Caco-2 (cell line): ENCODE measurements around the gene CLPX. TPM values are rescaled to one million over a fixed set of nuclear protein-coding genes. Genes with fewer than 3 reads are reported as not detected.

ENCODE experiments used
- BruUV-seq: library from RNA; stranded (reverse); fragments of 400-500 nt; replicated peaks from 2 replicates; lab custom pipeline; 2021; lab: Mats Ljungman, UMichigan
- CTCF ChIA-PET: fragments of 300-600 bp; sonication (Branson Sonifier 250); formaldehyde crosslinking; loops from one replicate; lab custom pipeline; 2022; ENCODE audit warnings: antibody characterized with exemption; lab: Charles Lee
- POLR2A ChIA-PET: fragments of 300-600 bp; sonication (Branson Sonifier 250); formaldehyde crosslinking; loops from one replicate; lab custom pipeline; 2022; ENCODE audit warnings: antibody characterized with exemption; lab: Charles Lee
- DNase-seq, 2 experiments: peaks; one replicate each; pipeline versions ENCODE4 v3.0.0 to v3.0.0-alpha.2; 2020 to 2022
- H3K27me3 ChIP-seq: replicated peaks from 2 replicates; pipeline ENCODE4 v1.6.0; 2011; ENCODE audit warnings: low read length; ENCODE audit not compliant: control insufficient read depth, insufficient read depth
- H3K36me3 ChIP-seq: 2 replicates; pipeline ENCODE4 v1.5.1; 2011; ENCODE audit warnings: low read length; ENCODE audit not compliant: control insufficient read depth, insufficient read depth
- H3K4me1 ChIP-seq: fragments of 250-450 bp; sonication (Bioruptor Pico); 2 replicates; pipeline ENCODE4 v1.5.1; 2020; ENCODE audit warnings: mild to moderate bottlenecking
- H3K4me3 ChIP-seq: 2 replicates; pipeline ENCODE4 v1.5.1; 2011; ENCODE audit warnings: low read depth, mild to moderate bottlenecking, control low read depth, low read length
- H3K9me3 ChIP-seq: fragments of 250-450 bp; sonication (Bioruptor Pico); 2 replicates; pipeline ENCODE4 v1.5.1; 2020; ENCODE audit warnings: mild to moderate bottlenecking, moderate library complexity
- H3K27ac Mint-ChIP-seq: one replicate; pipeline ENCODE4 v1.8.0; 2022; ENCODE audit warnings: mixed read lengths; ENCODE audit not compliant: unreplicated experiment
- H3K27me3 Mint-ChIP-seq: one replicate; pipeline ENCODE4 v1.8.0; 2022; ENCODE audit warnings: mixed read lengths; ENCODE audit not compliant: insufficient read depth, unreplicated experiment
- H3K36me3 Mint-ChIP-seq: one replicate; pipeline ENCODE4 v1.8.0; 2022; ENCODE audit warnings: mild to moderate bottlenecking, mixed read lengths; ENCODE audit not compliant: insufficient read depth, unreplicated experiment
- H3K4me1 Mint-ChIP-seq: one replicate; pipeline ENCODE4 v1.8.0; 2022; ENCODE audit warnings: low read depth, mixed read lengths; ENCODE audit not compliant: unreplicated experiment
- H3K4me3 Mint-ChIP-seq: one replicate; pipeline ENCODE4 v1.8.0; 2022; ENCODE audit warnings: mild to moderate bottlenecking, moderate library complexity, mixed read lengths; ENCODE audit not compliant: unreplicated experiment
- H3K9me3 Mint-ChIP-seq: one replicate; pipeline ENCODE4 v1.8.0; 2022; ENCODE audit warnings: mixed read lengths; ENCODE audit not compliant: unreplicated experiment
- intact Hi-C: fragments of 100-400 bp; cut with micrococcal nuclease; formaldehyde crosslinking; loops from one replicate; pipeline ENCODE4 v1.10.0; 2022; ENCODE audit not compliant: unreplicated experiment
- total RNA-seq: library from RNA; stranded (reverse); gene quantifications from 2 replicates; pipeline ENCODE4 v1.2.3, GENCODE V29; 2022
- TF ChIP-seq, protein P1 (sequence below), 2 experiments: fragments of 200-600 bp in 1 of 2; IDR thresholded peaks; 1 replicate in 1 of 2; 2 replicates in 1 of 2; pipeline versions ENCODE4 v1.5.1 to v1.8.0; 2011 to 2022; ENCODE audit warnings: antibody characterized with exemption in 1 of 2, control low read depth in 1 of 2, inconsistent platforms in 1 of 2, low read depth in 1 of 2, low read length in 1 of 2, mild to moderate bottlenecking in 1 of 2, moderate library complexity in 1 of 2; ENCODE audit not compliant: insufficient read depth in 1 of 2, severe bottlenecking in 1 of 2, unreplicated experiment in 1 of 2

Gene CLPX
- total RNA-seq, 1 experiment from 2014 or later = 59.4 TPM

DNA sequence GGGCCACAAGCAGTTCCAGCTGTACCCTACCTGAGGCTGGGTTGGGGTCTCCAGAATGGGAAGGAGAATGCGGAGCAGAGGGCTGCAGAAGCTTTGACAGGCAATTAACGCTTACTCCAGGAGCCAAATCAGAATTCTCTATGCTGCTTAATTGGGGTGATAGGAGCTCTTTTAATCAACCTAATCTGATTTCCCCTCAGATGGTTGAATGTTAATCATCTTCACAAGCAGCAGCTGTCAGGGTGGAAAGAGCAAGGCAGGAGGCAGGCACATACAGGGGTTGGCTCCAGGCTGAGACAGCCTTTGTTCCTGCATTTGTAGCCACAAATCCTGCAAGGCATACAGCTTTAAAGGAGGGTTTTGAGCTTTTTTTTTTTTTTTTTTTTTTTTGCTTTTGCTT is 23.5 kb upstream of the CLPX start:
- ChIA-PET POLR2A (interaction anchor here (0.6 kb wide), 1 partner anchor 62 kb away, joined by 5 read pairs; no protein-coding TSS in a partner anchor), CTCF (no interaction called here)
- H3K27ac Mint-ChIP-seq = no peak overlapping the region
- H3K27me3 Mint-ChIP-seq = no peaks in the 10 kb centered on the region
- H3K9me3 ChIP-seq = no peaks in the 10 kb centered on the region
- TF ChIP-seq, protein P1, sequence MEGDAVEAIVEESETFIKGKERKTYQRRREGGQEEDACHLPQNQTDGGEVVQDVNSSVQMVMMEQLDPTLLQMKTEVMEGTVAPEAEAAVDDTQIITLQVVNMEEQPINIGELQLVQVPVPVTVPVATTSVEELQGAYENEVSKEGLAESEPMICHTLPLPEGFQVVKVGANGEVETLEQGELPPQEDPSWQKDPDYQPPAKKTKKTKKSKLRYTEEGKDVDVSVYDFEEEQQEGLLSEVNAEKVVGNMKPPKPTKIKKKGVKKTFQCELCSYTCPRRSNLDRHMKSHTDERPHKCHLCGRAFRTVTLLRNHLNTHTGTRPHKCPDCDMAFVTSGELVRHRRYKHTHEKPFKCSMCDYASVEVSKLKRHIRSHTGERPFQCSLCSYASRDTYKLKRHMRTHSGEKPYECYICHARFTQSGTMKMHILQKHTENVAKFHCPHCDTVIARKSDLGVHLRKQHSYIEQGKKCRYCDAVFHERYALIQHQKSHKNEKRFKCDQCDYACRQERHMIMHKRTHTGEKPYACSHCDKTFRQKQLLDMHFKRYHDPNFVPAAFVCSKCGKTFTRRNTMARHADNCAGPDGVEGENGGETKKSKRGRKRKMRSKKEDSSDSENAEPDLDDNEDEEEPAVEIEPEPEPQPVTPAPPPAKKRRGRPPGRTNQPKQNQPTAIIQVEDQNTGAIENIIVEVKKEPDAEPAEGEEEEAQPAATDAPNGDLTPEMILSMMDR (IDR thresholded peaks at IDR 0.05; ENCODE audit: insufficient read depth in 1 of 2, low read depth in 1 of 2, low read length in 1 of 2, severe bottlenecking in 1 of 2, unreplicated experiment in 1 of 2) = no peak
- H3K27me3 ChIP-seq = no peaks in the 10 kb centered on the region
- H3K4me1 ChIP-seq = 0 out of 2 replicates have a peak, but pooled peaks cover 6% of the 10 kb centered on the region
- no peaks in the 10 kb centered on the region for H3K36me3 ChIP-seq
- BruUV-seq = no TSS peak
- no peak overlapping the region for H3K4me3 ChIP-seq
- no peaks in the 10 kb centered on the region for H3K9me3 Mint-ChIP-seq
- peaks cover 10% of the 10 kb centered on the region for H3K4me1 Mint-ChIP-seq
- H3K36me3 Mint-ChIP-seq = no peaks in the 10 kb centered on the region
- DNase-seq = no peak
- no peak overlapping the region for H3K4me3 Mint-ChIP-seq
- intact Hi-C loops = no loop called here

DNA sequence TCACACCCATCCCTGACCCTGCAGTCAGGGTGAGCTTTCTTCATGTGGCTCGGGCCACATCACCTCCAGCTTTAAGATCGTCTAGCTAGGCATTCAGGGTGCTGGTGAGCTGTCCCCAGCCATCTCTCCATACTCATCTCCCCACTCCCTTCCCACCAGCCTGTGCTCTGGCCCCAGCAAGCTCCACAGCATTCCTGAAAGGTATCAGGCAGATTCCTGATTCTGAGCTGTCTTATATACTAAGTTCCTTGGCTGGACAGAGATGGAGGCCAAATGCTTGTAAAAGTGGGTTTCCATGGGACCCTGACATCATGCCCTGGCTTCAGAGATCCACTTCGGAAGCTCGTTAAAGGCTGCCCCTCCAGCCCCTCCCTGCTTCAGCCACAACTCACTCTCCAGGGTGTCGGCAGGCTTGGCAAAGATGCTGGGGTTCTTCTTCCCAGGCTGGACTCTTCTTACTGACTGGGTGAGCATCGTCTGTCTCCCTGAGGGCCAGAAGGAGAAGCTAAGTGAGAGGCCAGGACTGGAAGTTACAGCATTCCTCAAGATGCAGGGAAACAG is 22.2 kb upstream of the CLPX start:
- POLR2A ChIA-PET = interaction anchor here (0.6 kb wide), 1 partner anchor 106 kb away, joined by 3 read pairs; no protein-coding TSS in a partner anchor

DNA sequence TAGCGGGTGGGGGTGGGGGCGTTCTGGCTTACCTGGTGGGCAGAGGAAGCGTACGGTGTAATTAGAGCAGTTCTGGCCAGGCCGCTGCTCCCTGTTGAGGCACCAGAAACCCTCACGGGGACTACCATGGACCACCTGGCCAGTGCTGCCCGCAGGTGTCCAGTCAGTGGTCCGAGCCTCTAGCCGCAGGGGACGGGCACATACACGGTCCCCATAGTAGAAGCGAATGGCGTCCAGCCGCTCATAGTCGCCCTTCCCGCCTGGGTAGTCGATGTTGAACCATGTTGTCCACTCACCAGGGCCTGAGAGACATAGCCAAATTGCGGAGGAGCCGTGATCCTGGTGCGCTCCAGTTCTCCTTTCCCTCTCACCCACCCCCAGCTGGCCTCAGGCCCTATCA is 21.6 kb upstream of the CLPX start:
- no peak overlapping the region for H3K27ac Mint-ChIP-seq
- Histone ChIP-seq H3K27me3 (no peaks in the 10 kb centered on the region), H3K4me3 (no peak overlapping the region), H3K9me3 (no peaks in the 10 kb centered on the region), H3K4me1 (no peaks in the 10 kb centered on the region), H3K36me3 (no peaks in the 10 kb centered on the region)
- H3K4me3 Mint-ChIP-seq = no peak overlapping the region
- no peaks in the 10 kb centered on the region for H3K4me1 Mint-ChIP-seq
- ChIA-PET POLR2A (interaction anchor here (0.6 kb wide), 1 partner anchor 105 kb away, joined by 3 read pairs; no protein-coding TSS in a partner anchor), CTCF (no interaction called here)
- BruUV-seq = no TSS peak
- no peak for DNase-seq
- H3K27me3 Mint-ChIP-seq = no peaks in the 10 kb centered on the region
- intact Hi-C loops = no loop called here
- H3K9me3 Mint-ChIP-seq = no peaks in the 10 kb centered on the region
- H3K36me3 Mint-ChIP-seq = no peaks in the 10 kb centered on the region
- TF ChIP-seq, protein P1 (IDR thresholded peaks at IDR 0.05; ENCODE audit: insufficient read depth in 1 of 2, low read depth in 1 of 2, low read length in 1 of 2, severe bottlenecking in 1 of 2, unreplicated experiment in 1 of 2) = no peak

More for the DNA sequence above, 22.2 kb upstream of the CLPX start:
- 0 out of 2 replicates have a peak, but pooled peaks cover 6% of the 10 kb centered on the region for H3K4me1 ChIP-seq
- H3K36me3 ChIP-seq = no peaks in the 10 kb centered on the region
- Mint-ChIP-seq H3K36me3 (no peaks in the 10 kb centered on the region), H3K4me3 (no peak overlapping the region), H3K27ac (no peak overlapping the region), H3K9me3 (no peaks in the 10 kb centered on the region), H3K27me3 (no peaks in the 10 kb centered on the region), H3K4me1 (peaks cover 4% of the 10 kb centered on the region)
- no TSS peak for BruUV-seq
- H3K27me3 ChIP-seq = no peaks in the 10 kb centered on the region
- no peaks in the 10 kb centered on the region for H3K9me3 ChIP-seq
- H3K4me3 ChIP-seq = no peak overlapping the region
- TF ChIP-seq, protein P1 (IDR thresholded peaks at IDR 0.05; ENCODE audit: insufficient read depth in 1 of 2, low read depth in 1 of 2, low read length in 1 of 2, severe bottlenecking in 1 of 2, unreplicated experiment in 1 of 2) = no peak
- CTCF ChIA-PET = no interaction called here
- no peak for DNase-seq
- intact Hi-C loops = no loop called here
